K562 (cell line): ENCODE measurements around the gene TOR1AIP1. TPM values are rescaled to one million over a fixed set of nuclear protein-coding genes. Genes with fewer than 3 reads are reported as not detected.

Experiments used
- EWSR1 ChIP-seq: fragments of 450-650 bp; IDR thresholded peaks from 2 replicates; pipeline ENCODE4 v1.6.1; 2018; ENCODE audit warnings: borderline replicate concordance, mild to moderate bottlenecking, low read depth, moderate library complexity; ENCODE audit not compliant: partially characterized antibody
- FOXJ3 ChIP-seq: sonication (generic); formaldehyde crosslinking; IDR thresholded peaks from 2 replicates; pipeline ENCODE4 v1.4.0; 2020; ENCODE audit warnings: mild to moderate bottlenecking, missing genetic modification reagents
- FOXK1 ChIP-seq: sonication (generic); formaldehyde crosslinking; IDR thresholded peaks from 2 replicates; pipeline ENCODE4 v1.8.0; 2022; ENCODE audit warnings: missing genetic modification reagents, mild to moderate bottlenecking, borderline replicate concordance
- GATAD2A ChIP-seq: fragments of 450-650 bp; IDR thresholded peaks from 2 replicates; pipeline ENCODE4 v1.6.1; 2017
- JUN ChIP-seq, 2 experiments: sonication (generic) in 1 of 2; formaldehyde crosslinking in 1 of 2; IDR thresholded peaks; 2 replicates each; pipeline versions ENCODE4 v1.6.1 to v1.8.0; 2012 to 2022; ENCODE audit warnings: borderline replicate concordance in 2 of 2, mild to moderate bottlenecking in 2 of 2, improper control_type of control experiment in 1 of 2, low read depth in 1 of 2, low read length in 1 of 2, missing genetic modification reagents in 1 of 2
- KDM4B ChIP-seq, 2 experiments: fragments of 450-650 bp in 1 of 2; sonication (generic) in 1 of 2; IDR thresholded peaks; 2 replicates each; pipeline ENCODE4 v1.6.1; 2016 to 2017; ENCODE audit warnings: borderline replicate concordance in 2 of 2, antibody characterized with exemption in 1 of 2, low read depth in 1 of 2, mild to moderate bottlenecking in 1 of 2
- RNF2 ChIP-seq: sonication (generic); IDR thresholded peaks from 2 replicates; pipeline ENCODE4 v1.6.1; 2016
- TCF15 ChIP-seq: fragments of 250-450 bp; sonication (Bioruptor Pico); IDR thresholded peaks from 2 replicates; pipeline ENCODE4 v1.8.0; 2022; ENCODE audit warnings: moderate library complexity, mild to moderate bottlenecking, inconsistent platforms
- ZBTB34 ChIP-seq: fragments of 250-450 bp; sonication (Bioruptor Pico); IDR thresholded peaks from 2 replicates; pipeline ENCODE4 v1.8.0; 2021; ENCODE audit warnings: mild to moderate bottlenecking, moderate library complexity
- ZFP1 ChIP-seq: fragments of 450-650 bp; formaldehyde crosslinking; IDR thresholded peaks from 2 replicates; pipeline ENCODE4 v1.4.0; 2020; ENCODE audit warnings: mild to moderate bottlenecking, mixed read lengths
- ZFX ChIP-seq: sonication (generic); formaldehyde crosslinking; IDR thresholded peaks from 2 replicates; pipeline ENCODE4 v1.8.0; 2022; ENCODE audit warnings: mild to moderate bottlenecking, missing genetic modification reagents, moderate library complexity
- ZKSCAN8 ChIP-seq: fragments of 200-800 bp; sonication (Bioruptor generic); IDR thresholded peaks from 2 replicates; pipeline ENCODE4 v1.6.1; 2016; ENCODE audit warnings: missing genetic modification characterization, missing compliant biosample characterization
- ZNF263 ChIP-seq: sonication (generic); formaldehyde crosslinking; IDR thresholded peaks from 2 replicates; pipeline ENCODE4 v1.8.0; 2022; ENCODE audit warnings: mild to moderate bottlenecking, missing genetic modification reagents, borderline replicate concordance
- ZNF324 ChIP-seq: fragments of 250-450 bp; sonication (Bioruptor Pico); IDR thresholded peaks from 2 replicates; pipeline ENCODE4 v1.4.0; 2020; ENCODE audit warnings: mild to moderate bottlenecking
- ZNF586 ChIP-seq: fragments of 450-650 bp; formaldehyde crosslinking; conservative IDR thresholded peaks from 2 replicates; pipeline ENCODE4 v1.4.0; 2020; ENCODE audit warnings: mild to moderate bottlenecking, moderate library complexity
- polyA plus RNA-seq, 8 experiments: library from polyadenylated mRNA; depleted of rRNA in 4 of 8; stranded (reverse) in 5 of 8; unstranded in 3 of 8; fragments of >200 nt; fragmentation: Nextera tagmentation in 2 of 8; fragmentation: Illumina TruSeq in 1 of 8; extraction: Ambion mirVana in 2 of 8; extraction: Trizol in 1 of 8; gene quantifications; 2 replicates each; pipeline versions ENCODE4 v1.2.1 to v1.2.3, GENCODE V29; 2011 to 2014; ENCODE audit warnings: inconsistent platforms in 1 of 8, missing spikeins in 1 of 8
- total RNA-seq, 7 experiments: library from RNA; depleted of rRNA in 6 of 7; stranded (reverse); fragments of >200 nt in 6 of 7; fragmentation: Illumina TruSeq in 2 of 7; extraction: Trizol in 2 of 7; gene quantifications; 2 replicates each; pipeline versions ENCODE4 v1.2.1 to v1.2.3, GENCODE V29; 2011 to 2021; ENCODE audit warnings: low replicate concordance in 1 of 7
- TF ChIP-seq, protein P1 (sequence below): sonication (generic); formaldehyde crosslinking; IDR thresholded peaks from 2 replicates; pipeline ENCODE4 v1.4.0; 2020; ENCODE audit warnings: mild to moderate bottlenecking, missing genetic modification reagents
- TF ChIP-seq, protein P2 (sequence below): IDR thresholded peaks from 2 replicates; pipeline ENCODE4 v1.6.1; 2011; ENCODE audit not compliant: insufficient read length; ENCODE audit errors: extremely low read depth
- TF ChIP-seq, protein P3 (sequence below): fragments of 250-450 bp; sonication (Bioruptor Pico); IDR thresholded peaks from 2 replicates; pipeline ENCODE4 v1.8.0; 2021; ENCODE audit warnings: moderate library complexity, mild to moderate bottlenecking, inconsistent platforms
- TF ChIP-seq, protein P4 (sequence below): sonication (generic); formaldehyde crosslinking; IDR thresholded peaks from 2 replicates; pipeline ENCODE4 v1.8.0; 2022; ENCODE audit warnings: missing genetic modification reagents, mild to moderate bottlenecking, moderate library complexity, borderline replicate concordance

TOR1AIP1 gene
- total and polyA plus RNA-seq, 9 of the 15 experiments (the other 6 are each of a cell fraction or from before 2014, with no cell fraction given): 18.1 to 46.9 (median 35.5) TPM

- TF ChIP-seq, protein P1, sequence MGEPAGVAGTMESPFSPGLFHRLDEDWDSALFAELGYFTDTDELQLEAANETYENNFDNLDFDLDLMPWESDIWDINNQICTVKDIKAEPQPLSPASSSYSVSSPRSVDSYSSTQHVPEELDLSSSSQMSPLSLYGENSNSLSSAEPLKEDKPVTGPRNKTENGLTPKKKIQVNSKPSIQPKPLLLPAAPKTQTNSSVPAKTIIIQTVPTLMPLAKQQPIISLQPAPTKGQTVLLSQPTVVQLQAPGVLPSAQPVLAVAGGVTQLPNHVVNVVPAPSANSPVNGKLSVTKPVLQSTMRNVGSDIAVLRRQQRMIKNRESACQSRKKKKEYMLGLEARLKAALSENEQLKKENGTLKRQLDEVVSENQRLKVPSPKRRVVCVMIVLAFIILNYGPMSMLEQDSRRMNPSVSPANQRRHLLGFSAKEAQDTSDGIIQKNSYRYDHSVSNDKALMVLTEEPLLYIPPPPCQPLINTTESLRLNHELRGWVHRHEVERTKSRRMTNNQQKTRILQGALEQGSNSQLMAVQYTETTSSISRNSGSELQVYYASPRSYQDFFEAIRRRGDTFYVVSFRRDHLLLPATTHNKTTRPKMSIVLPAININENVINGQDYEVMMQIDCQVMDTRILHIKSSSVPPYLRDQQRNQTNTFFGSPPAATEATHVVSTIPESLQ (CRISPR knock-in tag): peak; percentile 87
- 0 out of 2 replicates have a peak, but pooled peaks have one; percentile 35 for TF ChIP-seq ZNF586 (CRISPR knock-in tag)
- TF ChIP-seq FOXK1 (CRISPR knock-in tag): peak; percentile 91
- TF ChIP-seq EWSR1: no peak
- TF ChIP-seq ZFP1 (CRISPR knock-in tag): no peak
- peak; percentile 95 for TF ChIP-seq GATAD2A
- TF ChIP-seq TCF15: peak; percentile 85
- no peak; the same call in 1 of the 2 replicates for TF ChIP-seq ZNF324 (CRISPR knock-in tag)
- TF ChIP-seq ZKSCAN8 (CRISPR knock-in tag): peak; percentile 42; the same call in 1 of the 2 replicates
- peak; percentile 81; the same call in 1 of the 2 replicates for TF ChIP-seq JUN (IDR thresholded peaks at IDR 0.05; ENCODE audit: borderline replicate concordance, low read depth, low read length)
- 0 out of 2 replicates have a peak, but pooled peaks have one; percentile 13 for TF ChIP-seq JUN (CRISPR knock-in tag; IDR thresholded peaks at IDR 0.05; ENCODE audit: borderline replicate concordance)
- TF ChIP-seq RNF2: peak; percentile 93
- TF ChIP-seq, protein P2, sequence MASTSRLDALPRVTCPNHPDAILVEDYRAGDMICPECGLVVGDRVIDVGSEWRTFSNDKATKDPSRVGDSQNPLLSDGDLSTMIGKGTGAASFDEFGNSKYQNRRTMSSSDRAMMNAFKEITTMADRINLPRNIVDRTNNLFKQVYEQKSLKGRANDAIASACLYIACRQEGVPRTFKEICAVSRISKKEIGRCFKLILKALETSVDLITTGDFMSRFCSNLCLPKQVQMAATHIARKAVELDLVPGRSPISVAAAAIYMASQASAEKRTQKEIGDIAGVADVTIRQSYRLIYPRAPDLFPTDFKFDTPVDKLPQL: peak; percentile 58
- peak; percentile 99 for TF ChIP-seq ZFX (CRISPR knock-in tag)
- TF ChIP-seq ZNF263 (CRISPR knock-in tag): peak; percentile 83
- no peak for TF ChIP-seq ZBTB34 (CRISPR knock-in tag)
- TF ChIP-seq FOXJ3 (CRISPR knock-in tag): no peak
- TF ChIP-seq, protein P3, sequence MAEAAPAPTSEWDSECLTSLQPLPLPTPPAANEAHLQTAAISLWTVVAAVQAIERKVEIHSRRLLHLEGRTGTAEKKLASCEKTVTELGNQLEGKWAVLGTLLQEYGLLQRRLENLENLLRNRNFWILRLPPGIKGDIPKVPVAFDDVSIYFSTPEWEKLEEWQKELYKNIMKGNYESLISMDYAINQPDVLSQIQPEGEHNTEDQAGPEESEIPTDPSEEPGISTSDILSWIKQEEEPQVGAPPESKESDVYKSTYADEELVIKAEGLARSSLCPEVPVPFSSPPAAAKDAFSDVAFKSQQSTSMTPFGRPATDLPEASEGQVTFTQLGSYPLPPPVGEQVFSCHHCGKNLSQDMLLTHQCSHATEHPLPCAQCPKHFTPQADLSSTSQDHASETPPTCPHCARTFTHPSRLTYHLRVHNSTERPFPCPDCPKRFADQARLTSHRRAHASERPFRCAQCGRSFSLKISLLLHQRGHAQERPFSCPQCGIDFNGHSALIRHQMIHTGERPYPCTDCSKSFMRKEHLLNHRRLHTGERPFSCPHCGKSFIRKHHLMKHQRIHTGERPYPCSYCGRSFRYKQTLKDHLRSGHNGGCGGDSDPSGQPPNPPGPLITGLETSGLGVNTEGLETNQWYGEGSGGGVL: no peak
- TF ChIP-seq, protein P4, sequence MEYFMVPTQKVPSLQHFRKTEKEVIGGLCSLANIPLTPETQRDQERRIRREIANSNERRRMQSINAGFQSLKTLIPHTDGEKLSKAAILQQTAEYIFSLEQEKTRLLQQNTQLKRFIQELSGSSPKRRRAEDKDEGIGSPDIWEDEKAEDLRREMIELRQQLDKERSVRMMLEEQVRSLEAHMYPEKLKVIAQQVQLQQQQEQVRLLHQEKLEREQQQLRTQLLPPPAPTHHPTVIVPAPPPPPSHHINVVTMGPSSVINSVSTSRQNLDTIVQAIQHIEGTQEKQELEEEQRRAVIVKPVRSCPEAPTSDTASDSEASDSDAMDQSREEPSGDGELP (CRISPR knock-in tag): peak; percentile 97
- TF ChIP-seq KDM4B (IDR thresholded peaks at IDR 0.05; ENCODE audit: borderline replicate concordance in 2 of 2, low read depth in 1 of 2): peak in 1 of 2 experiments; percentile 96; a peak in 2 of 4 replicates
These were observed at the start of gene TOR1AIP1 (continued) for GRCh38 chr1:179882253-179883039.
